Lower leg skin (tissue), 3 donors: ENCODE data around the gene REL.

Source experiments
- POLR2A ChIP-seq, 2 donors: fragments of 450-650 bp; IDR thresholded peaks; one replicate each; pipeline ENCODE4 v1.6.1; 2016 to 2017; ENCODE audit warnings: antibody characterized with exemption in 2 of 2, mild to moderate bottlenecking in 1 of 2, moderate library complexity in 1 of 2
- TF ChIP-seq, protein P1 (sequence below), 3 donors: fragments of 450-650 bp; IDR thresholded peaks; one replicate each; pipeline ENCODE4 v1.5.1; 2016; ENCODE audit warnings: antibody characterized with exemption in 3 of 3, mild to moderate bottlenecking in 3 of 3, moderate library complexity in 2 of 3

GRCh38 chr2:60875520-60875919 lies 5.9 kb upstream of the REL start:
- TF ChIP-seq, protein P1, sequence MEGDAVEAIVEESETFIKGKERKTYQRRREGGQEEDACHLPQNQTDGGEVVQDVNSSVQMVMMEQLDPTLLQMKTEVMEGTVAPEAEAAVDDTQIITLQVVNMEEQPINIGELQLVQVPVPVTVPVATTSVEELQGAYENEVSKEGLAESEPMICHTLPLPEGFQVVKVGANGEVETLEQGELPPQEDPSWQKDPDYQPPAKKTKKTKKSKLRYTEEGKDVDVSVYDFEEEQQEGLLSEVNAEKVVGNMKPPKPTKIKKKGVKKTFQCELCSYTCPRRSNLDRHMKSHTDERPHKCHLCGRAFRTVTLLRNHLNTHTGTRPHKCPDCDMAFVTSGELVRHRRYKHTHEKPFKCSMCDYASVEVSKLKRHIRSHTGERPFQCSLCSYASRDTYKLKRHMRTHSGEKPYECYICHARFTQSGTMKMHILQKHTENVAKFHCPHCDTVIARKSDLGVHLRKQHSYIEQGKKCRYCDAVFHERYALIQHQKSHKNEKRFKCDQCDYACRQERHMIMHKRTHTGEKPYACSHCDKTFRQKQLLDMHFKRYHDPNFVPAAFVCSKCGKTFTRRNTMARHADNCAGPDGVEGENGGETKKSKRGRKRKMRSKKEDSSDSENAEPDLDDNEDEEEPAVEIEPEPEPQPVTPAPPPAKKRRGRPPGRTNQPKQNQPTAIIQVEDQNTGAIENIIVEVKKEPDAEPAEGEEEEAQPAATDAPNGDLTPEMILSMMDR (IDR thresholded peaks at IDR 0.05) = no peak
- TF ChIP-seq POLR2A (IDR thresholded peaks at IDR 0.05) = no peak
